Measurements from ENCODE around the gene CCDC110. TPM values are rescaled to one million over a fixed set of nuclear protein-coding genes. Genes with fewer than 3 reads are reported as not detected.

CCDC110 gene
- polyA plus RNA-seq, 1 of the 3 experiments (the other 2 are of a cell fraction), result 0.05 TPM

DNA sequence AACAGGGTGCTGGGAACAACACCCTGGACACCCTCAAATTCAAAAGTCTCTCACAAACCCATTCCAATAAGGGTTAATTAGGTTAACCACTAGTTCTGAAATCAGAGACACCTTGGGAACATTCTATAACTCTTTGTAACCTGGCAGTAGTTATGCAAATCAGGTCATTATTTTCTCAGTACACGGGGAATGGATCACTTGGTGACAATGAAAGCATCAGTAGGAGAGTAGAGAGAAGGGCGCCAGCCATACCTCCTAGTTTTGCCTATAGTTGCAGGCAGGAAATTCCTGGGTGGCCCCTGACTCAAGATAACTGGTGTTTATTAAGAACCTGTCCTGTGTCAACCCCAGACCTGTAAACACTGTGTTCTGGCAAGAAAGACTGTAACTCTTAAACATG is 2.5 kb downstream of the CCDC110 start:
- no peak overlapping the region for H2AFZ ChIP-seq (ENCODE audit: low read depth)
- no peaks in the 10 kb centered on the region for H3K9me3 ChIP-seq
- H4K20me1 ChIP-seq (ENCODE audit: insufficient read depth), result no peaks in the 10 kb centered on the region
- ChIA-PET CTCF (interaction anchor here (2.5 kb wide), 1 partner anchor 128 kb away, joined by 8 read pairs; no protein-coding TSS in a partner anchor), POLR2A (no interaction called here)
- H3F3A ChIP-seq (replicated peaks; ENCODE audit: insufficient read depth), result peaks cover 10% of the 10 kb centered on the region
- no peaks in the 10 kb centered on the region for H3K36me3 ChIP-seq (replicated peaks in 1 of 2; ENCODE audit: control insufficient read depth in 1 of 2, insufficient read depth in 2 of 2, low read length in 1 of 2)
- H3K9me2 ChIP-seq, result no peaks in the 10 kb centered on the region
- no peak for DNase-seq
- H3K27ac ChIP-seq (ENCODE audit: low read depth in 2 of 2, low read length in 1 of 2), result no peak overlapping the region
- 55% methylated on average over 2 of the region's 2 CpGs for WGBS (ENCODE audit: low lambda C conversion rate)
- H3K9ac ChIP-seq, result no peak overlapping the region
- H3K4me3 ChIP-seq (ENCODE audit: low read depth in 2 of 2, low read length in 1 of 2), result no peak overlapping the region
- H3K79me2 ChIP-seq (ENCODE audit: insufficient read depth), result no peaks in the 10 kb centered on the region
- peaks cover 0 to 7% of the 10 kb centered on the region in 2 experiments; a peak in 2 of 4 replicates for H3K4me1 ChIP-seq (ENCODE audit: control insufficient read depth in 1 of 2, insufficient read depth in 2 of 2, low read depth in 1 of 2, low read length in 1 of 2)
- no peak overlapping the region for H3K4me2 ChIP-seq
- TF ChIP-seq NFIC (IDR thresholded peaks at IDR 0.05; ENCODE audit: borderline replicate concordance) (no peak), RCOR1 (IDR thresholded peaks at IDR 0.05; ENCODE audit: low read length) (no peak), SMC3 (IDR thresholded peaks at IDR 0.05; ENCODE audit: low read depth, low read length) (no peak), MAX (IDR thresholded peaks at IDR 0.05; ENCODE audit: low read depth) (no peak), IRF3 (IDR thresholded peaks at IDR 0.05; ENCODE audit: low read depth, low read length) (no peak), GATA2 (CRISPR knock-in tag; IDR thresholded peaks at IDR 0.05) (no peak), GABPA (IDR thresholded peaks at IDR 0.05; ENCODE audit: low read depth) (no peak), RFX5 (IDR thresholded peaks at IDR 0.05; ENCODE audit: low read length) (no peak), CHD2 (IDR thresholded peaks at IDR 0.05; ENCODE audit: low read length, partially characterized antibody) (no peak), SIN3A (IDR thresholded peaks at IDR 0.05; ENCODE audit: borderline replicate concordance, low read depth, low read length) (no peak), POLR2AphosphoS5 (IDR thresholded peaks at IDR 0.05; ENCODE audit: low read depth, low read length) (no peak), TCF12 (IDR thresholded peaks at IDR 0.05) (no peak), JUND (IDR thresholded peaks at IDR 0.05) (no peak), EP300 (IDR thresholded peaks at IDR 0.05; ENCODE audit: borderline replicate concordance in 1 of 2, low read depth in 1 of 2, low read length in 1 of 2) (no peak), RXRA (IDR thresholded peaks at IDR 0.05; ENCODE audit: borderline replicate concordance, low read depth) (no peak), NRF1 (IDR thresholded peaks at IDR 0.05; ENCODE audit: low read depth, low read length) (no peak)
- TF ChIP-seq, protein P1, sequence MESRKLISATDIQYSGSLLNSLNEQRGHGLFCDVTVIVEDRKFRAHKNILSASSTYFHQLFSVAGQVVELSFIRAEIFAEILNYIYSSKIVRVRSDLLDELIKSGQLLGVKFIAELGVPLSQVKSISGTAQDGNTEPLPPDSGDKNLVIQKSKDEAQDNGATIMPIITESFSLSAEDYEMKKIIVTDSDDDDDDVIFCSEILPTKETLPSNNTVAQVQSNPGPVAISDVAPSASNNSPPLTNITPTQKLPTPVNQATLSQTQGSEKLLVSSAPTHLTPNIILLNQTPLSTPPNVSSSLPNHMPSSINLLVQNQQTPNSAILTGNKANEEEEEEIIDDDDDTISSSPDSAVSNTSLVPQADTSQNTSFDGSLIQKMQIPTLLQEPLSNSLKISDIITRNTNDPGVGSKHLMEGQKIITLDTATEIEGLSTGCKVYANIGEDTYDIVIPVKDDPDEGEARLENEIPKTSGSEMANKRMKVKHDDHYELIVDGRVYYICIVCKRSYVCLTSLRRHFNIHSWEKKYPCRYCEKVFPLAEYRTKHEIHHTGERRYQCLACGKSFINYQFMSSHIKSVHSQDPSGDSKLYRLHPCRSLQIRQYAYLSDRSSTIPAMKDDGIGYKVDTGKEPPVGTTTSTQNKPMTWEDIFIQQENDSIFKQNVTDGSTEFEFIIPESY (IDR thresholded peaks at IDR 0.05; ENCODE audit: borderline replicate concordance, low read depth), result no peak
- TF ChIP-seq, protein P2, sequence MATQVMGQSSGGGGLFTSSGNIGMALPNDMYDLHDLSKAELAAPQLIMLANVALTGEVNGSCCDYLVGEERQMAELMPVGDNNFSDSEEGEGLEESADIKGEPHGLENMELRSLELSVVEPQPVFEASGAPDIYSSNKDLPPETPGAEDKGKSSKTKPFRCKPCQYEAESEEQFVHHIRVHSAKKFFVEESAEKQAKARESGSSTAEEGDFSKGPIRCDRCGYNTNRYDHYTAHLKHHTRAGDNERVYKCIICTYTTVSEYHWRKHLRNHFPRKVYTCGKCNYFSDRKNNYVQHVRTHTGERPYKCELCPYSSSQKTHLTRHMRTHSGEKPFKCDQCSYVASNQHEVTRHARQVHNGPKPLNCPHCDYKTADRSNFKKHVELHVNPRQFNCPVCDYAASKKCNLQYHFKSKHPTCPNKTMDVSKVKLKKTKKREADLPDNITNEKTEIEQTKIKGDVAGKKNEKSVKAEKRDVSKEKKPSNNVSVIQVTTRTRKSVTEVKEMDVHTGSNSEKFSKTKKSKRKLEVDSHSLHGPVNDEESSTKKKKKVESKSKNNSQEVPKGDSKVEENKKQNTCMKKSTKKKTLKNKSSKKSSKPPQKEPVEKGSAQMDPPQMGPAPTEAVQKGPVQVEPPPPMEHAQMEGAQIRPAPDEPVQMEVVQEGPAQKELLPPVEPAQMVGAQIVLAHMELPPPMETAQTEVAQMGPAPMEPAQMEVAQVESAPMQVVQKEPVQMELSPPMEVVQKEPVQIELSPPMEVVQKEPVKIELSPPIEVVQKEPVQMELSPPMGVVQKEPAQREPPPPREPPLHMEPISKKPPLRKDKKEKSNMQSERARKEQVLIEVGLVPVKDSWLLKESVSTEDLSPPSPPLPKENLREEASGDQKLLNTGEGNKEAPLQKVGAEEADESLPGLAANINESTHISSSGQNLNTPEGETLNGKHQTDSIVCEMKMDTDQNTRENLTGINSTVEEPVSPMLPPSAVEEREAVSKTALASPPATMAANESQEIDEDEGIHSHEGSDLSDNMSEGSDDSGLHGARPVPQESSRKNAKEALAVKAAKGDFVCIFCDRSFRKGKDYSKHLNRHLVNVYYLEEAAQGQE (IDR thresholded peaks at IDR 0.05; ENCODE audit: low read depth, low read length), result no peak
- H3K27me3 ChIP-seq (ENCODE audit: insufficient read depth), result no peaks in the 10 kb centered on the region
